PC-9 (cell line): ENCODE results near the gene DRICH1. TPM values are rescaled to one million over a fixed set of nuclear protein-coding genes. Genes with fewer than 3 reads are reported as not detected.

ENCODE experiments used
- BruUV-seq: library from RNA; stranded (reverse); fragments of 400-500 nt; replicated peaks from 2 replicates; lab custom pipeline; 2021; lab: Mats Ljungman, UMichigan
- CTCF ChIA-PET: fragments of 300-600 bp; sonication (Branson Sonifier 250); formaldehyde crosslinking; loops from one replicate; lab custom pipeline; 2022; ENCODE audit warnings: antibody characterized with exemption; lab: Charles Lee
- POLR2A ChIA-PET: fragments of 300-600 bp; sonication (Branson Sonifier 250); formaldehyde crosslinking; loops from one replicate; lab custom pipeline; 2022; ENCODE audit warnings: antibody characterized with exemption; ENCODE audit not compliant: unreplicated experiment; lab: Charles Lee
- DNase-seq, 2 experiments: peaks; one replicate each; pipeline versions ENCODE4 v3.0.0 to v3.0.0-alpha.2; 2015 to 2022; ENCODE audit warnings: mixed read lengths in 1 of 2
- H2AFZ ChIP-seq: fragments of 200-600 bp; sonication (generic); 2 replicates; pipeline ENCODE4 v1.8.1; 2017; ENCODE audit warnings: antibody characterized with exemption
- H3F3A ChIP-seq: fragments of 200-600 bp; sonication (generic); 2 replicates; pipeline ENCODE4 v1.8.1; 2017; ENCODE audit warnings: antibody characterized with exemption, mild to moderate bottlenecking, low read depth; ENCODE audit not compliant: insufficient read depth
- H3K27ac ChIP-seq: fragments of 200-600 bp; sonication (generic); 2 replicates; pipeline ENCODE4 v1.6.1; 2016; ENCODE audit warnings: mixed run types
- H3K27me3 ChIP-seq: fragments of 200-600 bp; sonication (generic); 2 replicates; pipeline ENCODE4 v1.6.1; 2016; ENCODE audit warnings: low read depth, mixed run types; ENCODE audit not compliant: insufficient read depth
- H3K36me3 ChIP-seq: fragments of 200-600 bp; sonication (generic); 2 replicates; pipeline ENCODE4 v1.6.1; 2016; ENCODE audit warnings: low read depth, mixed run types
- H3K4me1 ChIP-seq: fragments of 200-600 bp; sonication (generic); replicated peaks from 2 replicates; pipeline ENCODE4 v1.6.1; 2016; ENCODE audit warnings: mixed run types; ENCODE audit not compliant: insufficient read depth
- H3K4me2 ChIP-seq: fragments of 200-600 bp; sonication (generic); 2 replicates; pipeline ENCODE4 v1.6.1; 2017; ENCODE audit warnings: mixed run types
- H3K4me3 ChIP-seq: fragments of 200-600 bp; sonication (generic); 2 replicates; pipeline ENCODE4 v1.6.1; 2016; ENCODE audit warnings: mixed run types
- H3K79me2 ChIP-seq: fragments of 200-600 bp; sonication (generic); 2 replicates; pipeline ENCODE4 v1.6.1; 2017; ENCODE audit warnings: low read depth, mixed run types
- H3K9me2 ChIP-seq: fragments of 200-600 bp; sonication (generic); 2 replicates; pipeline ENCODE4 v1.8.1; 2017; ENCODE audit warnings: mild to moderate bottlenecking; ENCODE audit not compliant: insufficient read depth
- H3K9me3 ChIP-seq: fragments of 200-600 bp; sonication (generic); 2 replicates; pipeline ENCODE4 v1.8.1; 2016; ENCODE audit warnings: low read depth; ENCODE audit not compliant: insufficient read depth
- H4K20me1 ChIP-seq: fragments of 200-600 bp; sonication (generic); 2 replicates; pipeline ENCODE4 v1.8.1; 2017; ENCODE audit not compliant: insufficient read depth
- CTCF ChIP-seq: fragments of 200-600 bp; sonication (generic); conservative IDR thresholded peaks from 2 replicates; pipeline ENCODE4 v1.6.1; 2017; ENCODE audit warnings: mixed run types, antibody characterized with exemption, mild to moderate bottlenecking, moderate library complexity
- EZH2 ChIP-seq: fragments of 200-600 bp; sonication (generic); IDR thresholded peaks from 2 replicates; pipeline ENCODE4 v1.8.0; 2017; ENCODE audit warnings: antibody characterized with exemption, low read depth
- intact Hi-C: fragments of 100-400 bp; cut with micrococcal nuclease; formaldehyde crosslinking; loops from one replicate; pipeline ENCODE4 v1.10.0; 2022; ENCODE audit not compliant: unreplicated experiment
- total RNA-seq: library from RNA; stranded (reverse); gene quantifications from 2 replicates; pipeline ENCODE4 v1.2.3, GENCODE V29; 2021

Gene DRICH1
- total RNA-seq, 1 experiment from 2014 or later = 0.57 TPM

GRCh38 chr22:23571486-23571885 is 60.6 kb downstream of the DRICH1 start:
- Histone ChIP-seq H4K20me1 (no peaks in the 10 kb centered on the region), H3K27ac (no peak overlapping the region), H3K4me3 (no peak overlapping the region), H2AFZ (no peak overlapping the region), H3K9me2 (no peaks in the 10 kb centered on the region), H3K27me3 (peaks cover 56% of the 10 kb centered on the region), H3F3A (no peaks in the 10 kb centered on the region), H3K9me3 (no peaks in the 10 kb centered on the region), H3K79me2 (no peaks in the 10 kb centered on the region), H3K4me2 (no peak overlapping the region), H3K36me3 (no peaks in the 10 kb centered on the region), H3K4me1 (no peaks in the 10 kb centered on the region)
- no peak for DNase-seq
- ChIA-PET CTCF (no interaction called here), POLR2A (no interaction called here)
- intact Hi-C loops = no loop called here
- no TSS peak for BruUV-seq
- TF ChIP-seq EZH2 (no peak), CTCF (no peak)

GRCh38 chr22:23570681-23571080 is 61.4 kb downstream of the DRICH1 start:
- TF ChIP-seq CTCF = no peak
- no peak for TF ChIP-seq EZH2
- POLR2A ChIA-PET = no interaction called here

GRCh38 chr22:23569716-23570115 is 62.4 kb downstream of the DRICH1 start:
- ChIA-PET CTCF (no interaction called here), POLR2A (no interaction called here)
- Histone ChIP-seq H3K27me3 (peaks cover 47% of the 10 kb centered on the region), H3K27ac (no peak overlapping the region), H3K79me2 (no peaks in the 10 kb centered on the region), H3K4me1 (no peaks in the 10 kb centered on the region), H3K36me3 (no peaks in the 10 kb centered on the region), H3K4me2 (no peak overlapping the region), H3K9me2 (no peaks in the 10 kb centered on the region), H3K9me3 (no peaks in the 10 kb centered on the region), H3F3A (no peaks in the 10 kb centered on the region), H2AFZ (no peak overlapping the region), H4K20me1 (no peaks in the 10 kb centered on the region), H3K4me3 (no peak overlapping the region)
- intact Hi-C loops = no loop called here
- DNase-seq = no peak
- no TSS peak for BruUV-seq
- no peak for TF ChIP-seq EZH2
- TF ChIP-seq CTCF = no peak

More at GRCh38 chr22:23570681-23571080, 61.4 kb downstream of the DRICH1 start:
- CTCF ChIA-PET = no interaction called here
- BruUV-seq = no TSS peak
- Histone ChIP-seq H3K9me3 (no peaks in the 10 kb centered on the region), H3K4me3 (no peak overlapping the region), H3K27me3 (peaks cover 49% of the 10 kb centered on the region), H3K36me3 (no peaks in the 10 kb centered on the region), H3K79me2 (no peaks in the 10 kb centered on the region), H3K9me2 (no peaks in the 10 kb centered on the region), H2AFZ (no peak overlapping the region), H4K20me1 (no peaks in the 10 kb centered on the region), H3K4me1 (no peaks in the 10 kb centered on the region), H3K4me2 (no peak overlapping the region), H3F3A (no peaks in the 10 kb centered on the region), H3K27ac (no peak overlapping the region)
- intact Hi-C loops = no loop called here
- no peak for DNase-seq
